K562 (cell line): Measurements from ENCODE around the gene ZNF761. TPM values are rescaled to one million over a fixed set of nuclear protein-coding genes. Genes with fewer than 3 reads are reported as not detected.

ENCODE experiments used
- ATAC-seq: fragments of 200-7000 bp; cut with Tn5 transposase; 3 replicates; pipeline ENCODE4 v1.9.1; 2020; ENCODE audit warnings: moderate library complexity
- BruUV-seq: library from RNA; stranded (reverse); fragments of 400-500 nt; replicated peaks from 2 replicates; lab custom pipeline; 2021; lab: Mats Ljungman, UMichigan
- CTCF ChIA-PET: fragments of 300-600 bp; formaldehyde crosslinking; extraction: SDS; loops from one replicate; lab custom pipeline; 2021; ENCODE audit warnings: low intra/inter-chr PET ratio; lab: Yijun Ruan, JAX
- POLR2A ChIA-PET: fragments of 300-600, 350-650 bp; sonication (Branson Sonifier 250); formaldehyde crosslinking; extraction: SDS; loops from one replicate; lab custom pipeline; 2021; ENCODE audit warnings: antibody characterized with exemption, inconsistent platforms; lab: Yijun Ruan, JAX
- DNase-seq, 4 experiments: peaks; one replicate each; pipeline versions ENCODE4 v3.0.0 to v3.0.0-alpha.2; 2011 to 2018; ENCODE audit warnings: low spot score in 3 of 4, mixed read lengths in 3 of 4; ENCODE audit errors: extremely low read depth in 1 of 4
- FAIRE-seq: peaks from 2 replicates; lab custom pipeline; 2011; peaks lifted over from hg19 to GRCh38; lab: Jason Lieb, UNC
- H2AFZ ChIP-seq: 2 replicates; pipeline ENCODE4 v1.6.0; 2011; ENCODE audit warnings: low read depth, low read length, control low read depth, inconsistent platforms
- H3K27ac ChIP-seq: fragments of 200-600 bp; 3 replicates; pipeline ENCODE4 v1.8.0; 2011; ENCODE audit warnings: low read depth, mild to moderate bottlenecking, control low read depth, inconsistent platforms, low read length, moderate library complexity, mixed read lengths; ENCODE audit errors: extremely low read depth
- H3K27me3 ChIP-seq, 2 experiments: fragments of 300-600 bp in 1 of 2; 2 replicates in 1 of 2; 3 replicates in 1 of 2; pipeline versions ENCODE4 v1.6.0 to v1.8.0; 2011; ENCODE audit warnings: inconsistent platforms in 2 of 2, low read length in 2 of 2, mild to moderate bottlenecking in 1 of 2, mixed read lengths in 1 of 2, moderate library complexity in 1 of 2; ENCODE audit not compliant: control insufficient read depth in 2 of 2, insufficient read depth in 2 of 2
- H3K36me3 ChIP-seq: fragments of 300-600 bp; 3 replicates; pipeline ENCODE4 v1.8.0; 2011; ENCODE audit warnings: mild to moderate bottlenecking, low read length, inconsistent platforms; ENCODE audit not compliant: control insufficient read depth, insufficient read depth
- H3K4me1 ChIP-seq, 2 experiments: fragments of 200-600 bp in 1 of 2; replicated peaks in 1 of 2; 2 replicates in 1 of 2; 3 replicates in 1 of 2; pipeline versions ENCODE4 v1.5.1 to v1.8.0; 2011; ENCODE audit warnings: inconsistent platforms in 2 of 2, low read length in 2 of 2, mild to moderate bottlenecking in 1 of 2, mixed read lengths in 1 of 2, moderate library complexity in 1 of 2; ENCODE audit not compliant: control insufficient read depth in 2 of 2, insufficient read depth in 2 of 2
- H3K4me2 ChIP-seq: 2 replicates; pipeline ENCODE4 v1.6.1; 2011; ENCODE audit warnings: low read length, control low read depth, inconsistent platforms, mixed read lengths; ENCODE audit not compliant: insufficient read depth
- H3K4me3 ChIP-seq: fragments of 200-600 bp; sonication (generic), shearing (Covaris generic); 2 replicates; pipeline ENCODE4 v1.5.1; 2016; ENCODE audit warnings: control low read depth, inconsistent platforms
- H3K79me2 ChIP-seq: fragments of 200-600 bp; 3 replicates; pipeline ENCODE4 v1.8.0; 2011; ENCODE audit warnings: low read length, inconsistent platforms; ENCODE audit not compliant: control insufficient read depth, insufficient read depth
- H3K9ac ChIP-seq, 2 experiments: 2 replicates each; pipeline versions ENCODE4 v1.6.0 to v1.6.1; 2011; ENCODE audit warnings: low read depth in 2 of 2, low read length in 2 of 2, control low read depth in 1 of 2, inconsistent platforms in 1 of 2, mild to moderate bottlenecking in 1 of 2, mixed read lengths in 1 of 2; ENCODE audit not compliant: insufficient read depth in 1 of 2
- H3K9me1 ChIP-seq: one replicate; pipeline ENCODE4 v1.6.0; 2011; ENCODE audit warnings: inconsistent platforms, mild to moderate bottlenecking, low read length, moderate library complexity; ENCODE audit not compliant: control insufficient read depth, insufficient read depth
- H3K9me3 ChIP-seq: replicated peaks from 2 replicates; pipeline ENCODE4 v1.5.1; 2011; ENCODE audit warnings: low read depth, low read length, inconsistent platforms; ENCODE audit not compliant: control insufficient read depth, insufficient read depth
- H4K20me1 ChIP-seq: replicated peaks from 2 replicates; pipeline ENCODE4 v1.6.1; 2011; ENCODE audit warnings: low read length, inconsistent platforms, mixed read lengths; ENCODE audit not compliant: control insufficient read depth, insufficient read depth
- ASH1L ChIP-seq: fragments of 450-650 bp; IDR thresholded peaks from 2 replicates; pipeline ENCODE4 v1.6.1; 2018; ENCODE audit warnings: borderline replicate concordance, mild to moderate bottlenecking, low read depth; ENCODE audit not compliant: partially characterized antibody
- FUS ChIP-seq: fragments of 200-400 bp; formaldehyde crosslinking; optimal IDR thresholded peaks from 2 replicates; pipeline ENCODE3; 2017; ENCODE audit warnings: low read depth, low read length
- GTF2F1 ChIP-seq: IDR thresholded peaks from 2 replicates; pipeline ENCODE4 v1.6.1; 2011; ENCODE audit warnings: low read depth, low read length, improper control_type of control experiment
- HDAC3 ChIP-seq: fragments of 450-650 bp; IDR thresholded peaks from 2 replicates; pipeline ENCODE4 v1.6.1; 2018; ENCODE audit warnings: borderline replicate concordance, mild to moderate bottlenecking, moderate library complexity; ENCODE audit not compliant: partially characterized antibody
- JUNB ChIP-seq: fragments of 450-650 bp; formaldehyde crosslinking; conservative IDR thresholded peaks from 2 replicates; pipeline ENCODE4 v1.4.0; 2020; ENCODE audit warnings: mild to moderate bottlenecking
- MYBL2 ChIP-seq, 2 experiments: fragments of 450-650 bp in 1 of 2; sonication (generic) in 1 of 2; formaldehyde crosslinking in 1 of 2; IDR thresholded peaks; 2 replicates each; pipeline versions ENCODE4 v1.6.1 to v1.8.1; 2017 to 2022; ENCODE audit warnings: borderline replicate concordance in 1 of 2, inconsistent platforms in 1 of 2, low read depth in 1 of 2, mild to moderate bottlenecking in 1 of 2, missing genetic modification reagents in 1 of 2, moderate library complexity in 1 of 2
- ZNF197 ChIP-seq: fragments of 200-800 bp; sonication (Bioruptor generic); IDR thresholded peaks from 2 replicates; pipeline ENCODE4 v1.6.1; 2016; ENCODE audit warnings: low read depth, missing genetic modification characterization, missing compliant biosample characterization
- ZNF766 ChIP-seq: fragments of 200-800 bp; sonication (Bioruptor generic); conservative IDR thresholded peaks from 2 replicates; pipeline ENCODE4 v1.6.1; 2016; ENCODE audit warnings: missing genetic modification characterization, missing compliant biosample characterization
- ZSCAN32 ChIP-seq: fragments of 450-650 bp; formaldehyde crosslinking; IDR thresholded peaks from 2 replicates; pipeline ENCODE4 v1.4.0; 2020; ENCODE audit warnings: mild to moderate bottlenecking, moderate library complexity
- WGBS: fragments of 100-300 bp; shearing (Covaris generic); methylation state at CpG from one replicate; pipeline ENCODE4 v1.1.6; 2016; ENCODE audit warnings: low coverage, mixed read lengths; ENCODE audit not compliant: insufficient coverage; ENCODE audit errors: missing lambda C conversion rate; 5-methylcytosine and 5-hydroxymethylcytosine counted together
- in situ Hi-C: fragments of 300-500 bp; cut with MboI; formaldehyde crosslinking; loops from 4 replicates; pipeline ENCODE4 v1.15.0; 2018; ENCODE audit warnings: inconsistent platforms, mixed read lengths
- intact Hi-C: fragments of 100-400 bp; cut with micrococcal nuclease; formaldehyde crosslinking; loops from 2 replicates; pipeline ENCODE4 v1.14.2; 2022
- polyA plus RNA-seq, 8 experiments: library from polyadenylated mRNA; depleted of rRNA in 4 of 8; stranded (reverse) in 5 of 8; unstranded in 3 of 8; fragments of >200 nt; fragmentation: Nextera tagmentation in 2 of 8; fragmentation: Illumina TruSeq in 1 of 8; extraction: Ambion mirVana in 2 of 8; extraction: Trizol in 1 of 8; gene quantifications; 2 replicates each; pipeline versions ENCODE4 v1.2.1 to v1.2.3, GENCODE V29; 2011 to 2014; ENCODE audit warnings: inconsistent platforms in 1 of 8, missing spikeins in 1 of 8
- total RNA-seq, 7 experiments: library from RNA; depleted of rRNA in 6 of 7; stranded (reverse); fragments of >200 nt in 6 of 7; fragmentation: Illumina TruSeq in 2 of 7; extraction: Trizol in 2 of 7; gene quantifications; 2 replicates each; pipeline versions ENCODE4 v1.2.1 to v1.2.3, GENCODE V29; 2011 to 2021; ENCODE audit warnings: low replicate concordance in 1 of 7
- TF ChIP-seq, protein P1 (sequence below), 2 experiments: IDR thresholded peaks; 2 replicates each; pipeline ENCODE4 v1.6.1; 2012; ENCODE audit warnings: improper control_type of control experiment in 2 of 2, low read depth in 2 of 2, low read length in 2 of 2, borderline replicate concordance in 1 of 2

Gene ZNF761
- total and polyA plus RNA-seq, 9 of the 15 experiments (the other 6 are each of a cell fraction or from before 2014, with no cell fraction given) = 10.3 to 30.2 (median 17.0) TPM

GRCh38 chr19:53389571-53389970 lies 42.2 kb upstream of the ZNF761 start:
- Histone ChIP-seq H3K9ac (no peak overlapping the region), H3K9me3 (peaks cover 4% of the 10 kb centered on the region)
- intact Hi-C loops = no loop called here
- no peak for DNase-seq
- TF ChIP-seq ZSCAN32 (CRISPR knock-in tag) (no peak), ZNF766 (CRISPR knock-in tag) (no peak), ZNF197 (CRISPR knock-in tag) (no peak), HDAC3 (no peak), JUNB (CRISPR knock-in tag) (no peak), FUS (no peak), MYBL2 (IDR thresholded peaks at IDR 0.05; ENCODE audit: low read depth) (no peak), MYBL2 (CRISPR knock-in tag; IDR thresholded peaks at IDR 0.05; ENCODE audit: borderline replicate concordance) (no peak), ASH1L (no peak), GTF2F1 (no peak)
- TF ChIP-seq, protein P1, sequence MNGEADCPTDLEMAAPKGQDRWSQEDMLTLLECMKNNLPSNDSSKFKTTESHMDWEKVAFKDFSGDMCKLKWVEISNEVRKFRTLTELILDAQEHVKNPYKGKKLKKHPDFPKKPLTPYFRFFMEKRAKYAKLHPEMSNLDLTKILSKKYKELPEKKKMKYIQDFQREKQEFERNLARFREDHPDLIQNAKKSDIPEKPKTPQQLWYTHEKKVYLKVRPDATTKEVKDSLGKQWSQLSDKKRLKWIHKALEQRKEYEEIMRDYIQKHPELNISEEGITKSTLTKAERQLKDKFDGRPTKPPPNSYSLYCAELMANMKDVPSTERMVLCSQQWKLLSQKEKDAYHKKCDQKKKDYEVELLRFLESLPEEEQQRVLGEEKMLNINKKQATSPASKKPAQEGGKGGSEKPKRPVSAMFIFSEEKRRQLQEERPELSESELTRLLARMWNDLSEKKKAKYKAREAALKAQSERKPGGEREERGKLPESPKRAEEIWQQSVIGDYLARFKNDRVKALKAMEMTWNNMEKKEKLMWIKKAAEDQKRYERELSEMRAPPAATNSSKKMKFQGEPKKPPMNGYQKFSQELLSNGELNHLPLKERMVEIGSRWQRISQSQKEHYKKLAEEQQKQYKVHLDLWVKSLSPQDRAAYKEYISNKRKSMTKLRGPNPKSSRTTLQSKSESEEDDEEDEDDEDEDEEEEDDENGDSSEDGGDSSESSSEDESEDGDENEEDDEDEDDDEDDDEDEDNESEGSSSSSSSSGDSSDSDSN (IDR thresholded peaks at IDR 0.05; ENCODE audit: borderline replicate concordance in 1 of 2, low read depth in 2 of 2, low read length in 2 of 2) = no peak
- TF ChIP-seq, all 486 proteins: peak for 0
- Histone ChIP-seq H3K36me3 (no peaks in the 10 kb centered on the region), H3K79me2 (no peaks in the 10 kb centered on the region), H4K20me1 (no peaks in the 10 kb centered on the region), H2AFZ (no peak overlapping the region; the same call in 1 of the 2 replicates), H3K4me1 (peaks cover 2 to 3% of the 10 kb centered on the region in 2 experiments; a peak in 4 of 5 replicates), H3K27ac (no peak overlapping the region), H3K4me3 (no peak overlapping the region), H3K4me2 (no peak overlapping the region), H3K27me3 (no peaks in the 10 kb centered on the region), H3K9me1 (no peaks in the 10 kb centered on the region)
- in situ Hi-C loops = no loop called here
- POLR2A ChIA-PET = interaction anchor here (0.8 kb wide), 1 partner anchor 134 kb away, joined by 3 read pairs; no protein-coding TSS in a partner anchor
- CTCF ChIA-PET = interaction anchor here (0.5 kb wide), 1 partner anchor 56 kb away, joined by 3 read pairs; no protein-coding TSS in a partner anchor
- BruUV-seq = no TSS peak
- no peak for FAIRE-seq
- WGBS = 44% methylated on average over 8 of the region's 8 CpGs
- ATAC-seq = no peak
